ENCODE measurements around the gene SNRPA.

DNA sequence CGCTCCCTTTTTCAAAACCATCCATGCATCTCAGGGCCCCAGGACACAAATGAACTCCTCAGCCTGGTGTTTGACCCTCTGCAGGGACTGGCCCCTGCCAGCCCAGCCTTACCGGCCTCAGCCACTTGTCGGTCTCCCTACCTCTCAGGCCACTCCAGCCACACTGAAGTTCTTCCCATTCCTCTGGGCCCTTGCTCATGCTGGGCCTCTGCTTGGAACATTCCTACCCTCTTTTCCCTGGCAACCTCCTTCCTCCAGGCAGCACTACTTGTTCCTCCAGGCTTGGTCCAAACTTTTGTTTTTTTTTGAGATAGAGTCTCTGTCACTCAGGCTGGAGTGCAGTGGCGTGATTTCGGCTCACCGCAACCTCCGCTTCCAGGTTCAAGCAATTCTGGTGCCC lies 40.3 kb downstream of the SNRPA start:
- TF ChIP-seq CAMTA2 (CRISPR knock-in tag; IDR thresholded peaks at IDR 0.05; ENCODE audit: borderline replicate concordance) (no peak), CTCF (CRISPR knock-in tag; IDR thresholded peaks at IDR 0.05) (no peak)

All from HepG2 (cell line).